ENCODE data around the gene ITGA5. TPM values are rescaled to one million over a fixed set of nuclear protein-coding genes. Genes with fewer than 3 reads are reported as not detected.

ITGA5 gene
- total RNA-seq, 1 experiment from 2014 or later, result 12.2 TPM

DNA sequence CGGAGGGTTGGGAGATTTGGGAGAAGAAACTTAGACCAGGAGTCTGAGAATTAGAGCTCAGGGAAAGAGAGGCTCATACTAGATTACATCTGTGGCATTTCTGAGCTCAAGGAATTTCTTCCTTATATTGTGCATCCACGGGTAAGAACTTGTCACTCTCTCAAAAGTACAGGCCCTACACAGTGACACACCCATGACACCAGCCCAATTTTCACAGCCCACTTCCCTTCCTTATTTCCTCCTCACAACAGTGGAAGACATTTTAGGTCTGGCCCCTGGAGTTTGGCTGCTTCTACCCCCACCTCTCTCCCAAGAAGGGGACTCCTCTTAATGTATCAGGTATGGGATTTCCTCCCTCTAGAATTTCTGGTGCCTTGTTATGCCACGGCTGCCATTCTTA, 25.3 kb downstream of the ITGA5 start:
- Histone ChIP-seq H3K18ac (ENCODE audit: insufficient read length, low read depth, low read length) (no peak overlapping the region), H2BK20ac (ENCODE audit: low read depth, low read length, poor library complexity, severe bottlenecking) (no peak overlapping the region), H3K23me2 (ENCODE audit: insufficient read length, low read depth, low read length, poor library complexity, severe bottlenecking) (peaks cover 18% of the 10 kb centered on the region), H3K56ac (ENCODE audit: insufficient read length, low read depth, low read length) (no peak overlapping the region), H3K4me2 (ENCODE audit: insufficient read depth, insufficient read length, low read length) (no peak overlapping the region), H3K14ac (ENCODE audit: insufficient read depth, low read length) (no peak overlapping the region), H3K4me1 (ENCODE audit: insufficient read depth, low read length) (peaks cover 8% of the 10 kb centered on the region), H3K23ac (ENCODE audit: insufficient read length, low read depth, low read length) (no peak overlapping the region), H4K20me1 (ENCODE audit: control insufficient read depth, insufficient read depth, insufficient read length) (no peaks in the 10 kb centered on the region), H3K9ac (ENCODE audit: extremely low read depth, insufficient read length, low read length) (no peak overlapping the region), H4K91ac (ENCODE audit: insufficient read length, low read depth, low read length) (no peak overlapping the region), H4K5ac (ENCODE audit: insufficient read length, low read depth, low read length) (no peak overlapping the region), H2BK120ac (ENCODE audit: low read depth, low read length, poor library complexity, severe bottlenecking) (no peak overlapping the region), H3K27me3 (ENCODE audit: insufficient read depth, low read length) (no peaks in the 10 kb centered on the region), H2BK15ac (ENCODE audit: low read depth, low read length) (no peak overlapping the region), H2BK5ac (ENCODE audit: insufficient read length, low read length) (no peak overlapping the region), H2AK5ac (ENCODE audit: insufficient read length, low read length) (no peak overlapping the region), H2BK12ac (ENCODE audit: insufficient read length, low read depth, low read length) (no peak overlapping the region), H3K9me3 (ENCODE audit: control insufficient read depth, low read depth, low read length) (no peaks in the 10 kb centered on the region), H3T11ph (ENCODE audit: low read length) (no peak overlapping the region), H4K8ac (replicated peaks; ENCODE audit: insufficient read length, low read depth, low read length) (no peak overlapping the region), H3K4ac (ENCODE audit: low read depth, low read length) (no peak overlapping the region), H2AFZ (ENCODE audit: low read length) (no peak overlapping the region), H3K27ac (ENCODE audit: insufficient read length, low read depth, low read length) (no peak overlapping the region), H3K79me2 (ENCODE audit: insufficient read depth, low read length) (no peaks in the 10 kb centered on the region; the same call in 1 of the 2 replicates), H3K79me1 (ENCODE audit: insufficient read depth, low read depth, low read length, poor library complexity, severe bottlenecking) (no peaks in the 10 kb centered on the region)
- Mint-ChIP-seq H3K27ac (no peak overlapping the region; a peak in 1 of 7 replicates), H3K36me3 (ENCODE audit: insufficient read depth in 1 of 3, low read depth in 3 of 3) (peaks cover 5 to 20% (median 12%) of the 10 kb centered on the region in 3 experiments; a peak in 5 of 7 replicates), H3K4me3 (peak overlapping the region in 1 of 2 experiments; percentile 39; a peak in 1 of 5 replicates), H3K4me1 (peaks cover 37 to 45% of the 10 kb centered on the region in 2 experiments), H3K27me3 (ENCODE audit: low read depth) (peaks cover 19% of the 10 kb centered on the region), H3K9me3 (no peaks in the 10 kb centered on the region)
- WGBS (ENCODE audit: extremely low coverage, insufficient read length, low lambda C conversion rate), result no CpG with 5 or more reads among the region's 3 CpGs
- TF ChIP-seq, protein P1, sequence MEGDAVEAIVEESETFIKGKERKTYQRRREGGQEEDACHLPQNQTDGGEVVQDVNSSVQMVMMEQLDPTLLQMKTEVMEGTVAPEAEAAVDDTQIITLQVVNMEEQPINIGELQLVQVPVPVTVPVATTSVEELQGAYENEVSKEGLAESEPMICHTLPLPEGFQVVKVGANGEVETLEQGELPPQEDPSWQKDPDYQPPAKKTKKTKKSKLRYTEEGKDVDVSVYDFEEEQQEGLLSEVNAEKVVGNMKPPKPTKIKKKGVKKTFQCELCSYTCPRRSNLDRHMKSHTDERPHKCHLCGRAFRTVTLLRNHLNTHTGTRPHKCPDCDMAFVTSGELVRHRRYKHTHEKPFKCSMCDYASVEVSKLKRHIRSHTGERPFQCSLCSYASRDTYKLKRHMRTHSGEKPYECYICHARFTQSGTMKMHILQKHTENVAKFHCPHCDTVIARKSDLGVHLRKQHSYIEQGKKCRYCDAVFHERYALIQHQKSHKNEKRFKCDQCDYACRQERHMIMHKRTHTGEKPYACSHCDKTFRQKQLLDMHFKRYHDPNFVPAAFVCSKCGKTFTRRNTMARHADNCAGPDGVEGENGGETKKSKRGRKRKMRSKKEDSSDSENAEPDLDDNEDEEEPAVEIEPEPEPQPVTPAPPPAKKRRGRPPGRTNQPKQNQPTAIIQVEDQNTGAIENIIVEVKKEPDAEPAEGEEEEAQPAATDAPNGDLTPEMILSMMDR (conservative IDR thresholded peaks at IDR 0.05), result no peak
- DNase-seq, result no peak
